HG03095 (cell line): ENCODE measurements around the gene LGR6.

Source experiments
- ATAC-seq: cut with Tn5 transposase; IDR thresholded peaks from one replicate; pipeline ENCODE4 v1.9.1; 2021; ENCODE audit warnings: moderate library complexity; ENCODE audit not compliant: unreplicated experiment

Gene LGR6

GRCh38 chr1:202217951-202218350 is 24.4 kb downstream of the LGR6 start:
- ATAC-seq: no peak

- no peak for ATAC-seq
These were observed 27.1 kb downstream of the LGR6 start for GRCh38 chr1:202220733-202221132.

- no peak for ATAC-seq
These were observed 28.6 kb downstream of the LGR6 start for GRCh38 chr1:202221911-202222909.

- no peak for ATAC-seq
These were observed 29.7 kb downstream of the LGR6 start for GRCh38 chr1:202223121-202223860.

DNA sequence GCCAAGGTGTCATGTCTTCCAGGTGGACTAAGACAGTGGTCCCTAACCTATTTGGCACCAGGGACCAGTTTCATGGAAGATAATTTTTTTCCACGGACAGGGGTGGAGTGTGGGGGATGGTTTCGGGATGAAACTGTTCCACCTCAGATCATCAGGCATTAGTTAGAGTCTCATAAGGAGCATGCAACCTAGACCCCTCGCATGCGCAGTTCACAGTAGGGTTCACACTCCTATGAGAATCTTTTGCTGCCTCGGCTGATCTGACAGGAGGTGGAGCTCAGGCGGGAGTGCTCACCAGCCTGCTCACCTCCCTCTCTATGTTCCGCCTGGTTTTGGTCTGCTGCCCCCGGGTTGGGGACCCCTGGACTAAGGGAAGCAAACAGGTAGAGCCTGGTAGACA is 30.9 kb downstream of the LGR6 start:
- no peak for ATAC-seq

DNA sequence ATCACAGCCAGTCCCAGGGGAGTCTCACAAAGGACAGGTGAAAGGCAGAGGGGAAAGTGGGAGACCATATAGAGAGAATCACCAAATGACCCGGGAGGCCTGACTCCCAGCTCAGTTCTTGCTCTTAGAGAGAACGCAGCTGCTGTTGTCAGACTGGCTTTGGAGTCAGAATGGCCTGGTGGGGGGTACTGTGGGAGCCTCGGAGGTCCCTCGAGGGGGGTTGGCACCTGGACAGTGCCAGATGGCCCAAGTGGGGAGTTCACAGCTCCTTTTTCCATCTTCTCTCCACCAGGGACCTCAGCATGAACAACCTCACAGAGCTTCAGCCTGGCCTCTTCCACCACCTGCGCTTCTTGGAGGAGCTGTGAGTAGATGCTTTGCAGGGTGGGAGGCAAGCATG is 31.5 kb downstream of the LGR6 start:
- no peak for ATAC-seq

DNA sequence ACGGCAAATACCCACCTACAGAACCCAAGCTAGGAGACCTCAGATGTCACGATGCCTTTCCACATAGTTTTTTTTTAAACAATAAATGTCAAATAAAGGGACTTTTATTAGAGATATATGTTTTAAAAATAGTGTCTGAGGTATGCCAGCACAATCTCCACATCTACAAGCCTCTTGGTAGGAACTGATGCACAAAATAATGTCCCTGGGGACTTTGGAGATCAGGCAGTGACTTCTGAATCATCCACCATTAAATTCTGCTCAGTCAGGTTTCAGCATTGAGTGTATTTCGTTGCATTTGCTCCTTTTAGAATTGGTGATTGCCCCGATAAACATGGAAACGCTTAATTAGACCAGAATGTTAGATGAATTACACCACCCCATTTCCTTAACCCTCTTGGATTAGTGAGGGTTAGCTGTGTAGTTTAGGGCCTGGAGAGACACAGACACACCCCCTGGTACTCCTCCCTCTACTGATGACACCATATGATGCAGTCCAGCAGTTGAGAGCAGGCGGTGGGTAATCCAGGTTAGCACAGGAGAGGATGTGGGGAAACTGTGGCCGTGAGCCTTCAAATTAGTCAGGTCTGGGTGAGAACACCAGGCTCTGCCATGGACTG is 33.6 kb downstream of the LGR6 start:
- no peak for ATAC-seq

GRCh38 chr1:202227997-202228401 is 34.4 kb downstream of the LGR6 start:
- ATAC-seq: no peak

- ATAC-seq: no peak
These were observed 35.0 kb downstream of the LGR6 start for GRCh38 chr1:202228484-202229122.

DNA sequence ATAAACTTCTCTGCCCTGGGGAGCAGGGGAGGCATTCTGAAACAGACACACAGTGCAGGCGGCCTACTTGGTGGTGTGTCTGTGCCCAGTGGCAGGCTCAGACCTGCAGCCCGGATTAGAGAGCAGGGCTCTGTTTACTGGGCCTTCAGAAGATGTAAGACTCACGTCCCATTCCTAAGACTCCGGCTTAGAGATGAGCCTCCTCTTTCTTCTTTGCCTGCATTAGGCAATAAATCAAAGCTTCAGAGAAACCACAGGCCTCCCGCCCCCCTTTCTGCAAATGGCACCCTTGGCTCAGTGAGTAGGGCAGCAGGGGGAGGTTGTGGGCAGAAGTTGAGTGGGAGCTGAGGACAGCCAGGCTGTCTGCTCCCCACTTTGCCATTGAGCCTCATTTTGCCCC is 35.8 kb downstream of the LGR6 start:
- ATAC-seq: no peak

- ATAC-seq: no peak
These were observed 36.7 kb downstream of the LGR6 start for GRCh38 chr1:202230061-202230938.

- no peak for ATAC-seq
These were observed 37.5 kb downstream of the LGR6 start for GRCh38 chr1:202230939-202231645.

DNA sequence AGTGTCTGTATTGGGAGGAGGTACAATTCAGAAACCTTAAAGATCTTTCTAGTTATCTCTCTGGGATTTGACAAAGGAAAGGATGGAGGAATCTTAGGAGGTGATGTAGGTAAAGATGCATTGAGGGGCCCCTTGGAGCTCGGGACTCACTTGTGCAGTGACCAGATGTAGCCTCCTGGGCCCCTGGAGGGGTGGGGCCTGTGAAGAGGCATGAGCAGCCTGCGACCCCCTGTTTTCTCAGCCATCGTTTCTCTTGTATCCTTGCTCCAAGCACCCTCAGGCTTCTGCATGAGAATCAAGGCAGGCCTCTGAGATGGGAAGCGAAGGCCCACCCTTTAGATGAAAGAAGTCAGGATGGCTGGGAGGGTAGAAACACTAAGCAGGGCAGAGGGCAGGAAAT is 39.6 kb downstream of the LGR6 start:
- no peak for ATAC-seq

DNA sequence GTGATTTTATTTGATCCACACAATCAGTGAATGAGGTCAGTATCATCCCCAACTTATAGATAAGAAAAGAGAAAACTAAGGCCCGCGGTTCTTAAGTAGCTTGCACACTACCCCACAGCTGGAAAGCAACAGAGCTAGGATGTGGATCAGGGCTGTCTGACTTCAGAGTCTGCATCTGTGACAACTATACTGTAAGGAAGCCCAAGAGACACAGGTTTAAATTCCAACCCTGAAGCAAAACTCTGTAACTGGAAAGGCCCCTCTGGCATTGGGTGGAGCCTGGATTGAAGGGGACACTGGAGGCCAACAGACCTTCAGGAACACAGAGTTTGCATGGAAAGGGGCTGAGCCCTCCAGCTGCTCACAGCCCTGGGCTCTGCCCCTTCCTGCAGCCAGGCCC is 40.2 kb downstream of the LGR6 start:
- ATAC-seq: no peak

- no peak for ATAC-seq
These were observed 40.9 kb downstream of the LGR6 start for GRCh38 chr1:202234331-202235002.

DNA sequence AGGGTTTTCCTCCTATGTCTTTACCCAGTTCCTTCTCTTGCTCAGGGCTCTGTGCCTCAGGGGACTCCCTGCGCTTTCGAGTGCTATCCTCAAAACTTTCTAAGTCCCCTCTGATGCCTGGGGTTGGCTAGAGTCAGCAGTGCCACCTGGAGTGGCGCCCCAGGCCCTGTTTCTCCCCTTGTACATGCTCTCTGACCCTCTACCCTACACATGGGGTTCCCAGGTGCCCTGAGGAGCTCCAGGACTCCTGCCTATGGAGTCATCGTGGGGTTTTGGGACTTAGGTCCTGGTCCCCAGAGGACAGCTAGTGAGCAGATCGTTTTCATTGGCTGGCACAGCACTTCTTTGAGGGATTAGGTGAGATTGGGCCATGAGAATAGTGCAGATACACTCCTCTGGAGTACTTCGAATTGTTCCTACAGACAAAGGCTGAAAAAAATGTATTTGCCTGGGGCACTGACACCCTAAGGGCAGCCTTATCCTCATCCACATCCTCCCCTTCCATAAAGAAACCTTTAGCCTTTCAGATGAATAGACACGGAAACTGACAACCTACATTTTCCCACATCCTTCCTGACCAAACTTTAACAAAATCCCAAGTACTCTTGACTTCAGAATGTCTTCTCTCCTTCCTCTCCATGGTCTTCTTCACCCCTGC is 41.5 kb downstream of the LGR6 start:
- no peak for ATAC-seq

GRCh38 chr1:202235856-202236837 is 42.5 kb downstream of the LGR6 start:
- ATAC-seq: no peak
